B cell (primary cell): ENCODE measurements around the gene SYNE2. TPM values are rescaled to one million over a fixed set of nuclear protein-coding genes. Genes with fewer than 3 reads are reported as not detected.

Source experiments
- ATAC-seq: fragments of 200-7000 bp; cut with Tn5 transposase; one replicate; pipeline ENCODE4 v1.10.0; 2021; ENCODE audit warnings: low read depth, mild to moderate bottlenecking, moderate number of reproducible peaks, moderate library complexity
- CTCF ChIA-PET: fragments of 350-600 bp; sonication (Branson Sonifier 250); formaldehyde crosslinking; loops from one replicate; lab custom pipeline; 2021; ENCODE audit warnings: antibody characterized with exemption, inconsistent platforms; lab: Charles Lee
- POLR2A ChIA-PET: fragments of 350-600 bp; sonication (Branson Sonifier 250); formaldehyde crosslinking; loops from one replicate; lab custom pipeline; 2021; ENCODE audit warnings: antibody characterized with exemption; lab: Charles Lee
- DNase-seq: peaks from one replicate; pipeline ENCODE4 v3.0.0; 2013
- H2AFZ ChIP-seq: 2 replicates; pipeline ENCODE4 v1.6.1; 2012; ENCODE audit warnings: mild to moderate bottlenecking, low read depth, low read length; ENCODE audit not compliant: insufficient read depth, poor library complexity, severe bottlenecking
- H3K27ac ChIP-seq, 2 donors: 1 replicate in 1 of 2; 2 replicates in 1 of 2; pipeline ENCODE4 v1.5.1; 2012 to 2013; ENCODE audit warnings: low read length in 2 of 2, mild to moderate bottlenecking in 2 of 2, moderate library complexity in 1 of 2
- H3K27me3 ChIP-seq, 4 experiments: fragments of 200-600 bp in 1 of 4; sonication (generic) in 1 of 4; replicated peaks in 1 of 4; 1 replicate in 2 of 4; 2 replicates in 2 of 4; pipeline versions ENCODE4 v1.6.1 to v1.7.0; 2013 to 2016; ENCODE audit warnings: low read length in 3 of 4, mild to moderate bottlenecking in 2 of 4, mixed read lengths in 1 of 4, moderate library complexity in 1 of 4; ENCODE audit not compliant: insufficient read depth in 4 of 4, control insufficient read depth in 3 of 4; ENCODE audit errors: control extremely low read depth in 1 of 4
- H3K36me3 ChIP-seq, 2 experiments: replicated peaks in 1 of 2; 1 replicate in 1 of 2; 2 replicates in 1 of 2; pipeline versions ENCODE4 v1.6.1 to v1.7.1; 2013; ENCODE audit warnings: low read length in 1 of 2; ENCODE audit not compliant: insufficient read depth in 2 of 2, control insufficient read depth in 1 of 2; ENCODE audit errors: control extremely low read depth in 1 of 2, extremely low read depth in 1 of 2
- H3K4me1 ChIP-seq, 2 donors: fragments of 200-600 bp in 1 of 2; sonication (generic) in 1 of 2; 1 replicate in 1 of 2; 2 replicates in 1 of 2; pipeline versions ENCODE4 v1.5.1 to v1.6.1; 2013 to 2017; ENCODE audit warnings: low read length in 2 of 2; ENCODE audit not compliant: control insufficient read depth in 2 of 2, insufficient read depth in 2 of 2
- H3K4me2 ChIP-seq: replicated peaks from 2 replicates; pipeline ENCODE3; 2012; ENCODE audit warnings: mild to moderate bottlenecking, low read depth, low read length; ENCODE audit not compliant: poor library complexity, severe bottlenecking
- H3K4me3 ChIP-seq, 5 experiments: fragments of 200-600 bp in 1 of 5; sonication (generic) in 1 of 5; 1 replicate in 3 of 5; 2 replicates in 2 of 5; pipeline versions ENCODE4 v1.5.1 to v1.7.0; 2011 to 2016; ENCODE audit warnings: low read length in 4 of 5, mild to moderate bottlenecking in 4 of 5, low read depth in 2 of 5, control low read depth in 1 of 5, moderate library complexity in 1 of 5; ENCODE audit not compliant: insufficient read depth in 1 of 5; ENCODE audit errors: control extremely low read depth in 1 of 5, extremely low read depth in 1 of 5
- H3K79me2 ChIP-seq: fragments of 200-600 bp; sonication (generic); one replicate; pipeline ENCODE4 v1.6.0; 2016; ENCODE audit warnings: low read length; ENCODE audit not compliant: control insufficient read depth, insufficient read depth
- H3K9ac ChIP-seq: fragments of 200-600 bp; sonication (generic); 2 replicates; pipeline ENCODE4 v1.6.1; 2017; ENCODE audit warnings: mild to moderate bottlenecking, low read length, moderate library complexity
- H3K9me3 ChIP-seq, 3 donors: one replicate each; pipeline versions ENCODE4 v1.6.1 to v1.7.1; 2013; ENCODE audit warnings: low read length in 2 of 3; ENCODE audit not compliant: control insufficient read depth in 2 of 3, insufficient read depth in 1 of 3; ENCODE audit errors: control extremely low read depth in 1 of 3
- H4K20me1 ChIP-seq: 2 replicates; pipeline ENCODE4 v1.6.0; 2012; ENCODE audit warnings: mild to moderate bottlenecking, low read length; ENCODE audit not compliant: insufficient read depth, control insufficient read depth, poor library complexity, severe bottlenecking
- H3K27ac Mint-ChIP-seq: one replicate; pipeline ENCODE4 v1.8.0; 2021; ENCODE audit warnings: mixed read lengths
- H3K27me3 Mint-ChIP-seq: one replicate; pipeline ENCODE4 v1.8.0; 2021; ENCODE audit warnings: mixed read lengths
- H3K4me1 Mint-ChIP-seq: one replicate; pipeline ENCODE4 v1.8.0; 2021; ENCODE audit warnings: mixed read lengths
- H3K4me3 Mint-ChIP-seq: one replicate; pipeline ENCODE4 v1.8.0; 2021; ENCODE audit warnings: mixed read lengths
- H3K9me3 Mint-ChIP-seq: one replicate; pipeline ENCODE4 v1.8.0; 2022; ENCODE audit warnings: mixed read lengths; ENCODE audit not compliant: insufficient read depth
- CTCF ChIP-seq: fragments of 200-600 bp; IDR thresholded peaks from one replicate; pipeline ENCODE4 v1.8.0; 2022; ENCODE audit warnings: antibody characterized with exemption, mild to moderate bottlenecking
- EZH2 ChIP-seq: IDR thresholded peaks from 2 replicates; pipeline ENCODE4 v1.6.1; 2012; ENCODE audit warnings: borderline replicate concordance, low read depth, mild to moderate bottlenecking, moderate library complexity, low read length; ENCODE audit not compliant: insufficient read depth, poor library complexity, severe bottlenecking
- WGBS: methylation state at CpG from one replicate; pipeline ENCODE4 v1.1.5; 2013; ENCODE audit warnings: missing lambda C conversion rate; ENCODE audit not compliant: insufficient coverage; 5-methylcytosine and 5-hydroxymethylcytosine counted together
- intact Hi-C: fragments of 100-400 bp; cut with micrococcal nuclease; formaldehyde crosslinking; loops from one replicate; pipeline ENCODE4 v1.10.0; 2022
- polyA plus RNA-seq: library from polyadenylated mRNA; depleted of rRNA; stranded (reverse); fragments of >200 nt; gene quantifications from 2 replicates; pipeline ENCODE4 v1.2.3, GENCODE V29; 2012
- total RNA-seq, 2 donors: library from RNA; stranded (reverse); fragments of 120-200 nt in 1 of 2; gene quantifications; 1 replicate in 1 of 2; 2 replicates in 1 of 2; pipeline versions ENCODE4 v1.2.3 to v1.2.4, GENCODE V29; 2013 to 2022

SYNE2 gene
- total and polyA plus RNA-seq, 2 donors (not counting 1 experiment from before 2014, with no cell fraction given), result 39.5 to 105 TPM

GRCh38 chr14:64220056-64220455, 367.3 kb downstream of the SYNE2 start:
- H3K27me3 Mint-ChIP-seq, result no peaks in the 10 kb centered on the region
- H3K36me3 ChIP-seq, result peaks cover 1 to 45% of the 10 kb centered on the region in 2 experiments
- 86% methylated on average over 2 of the region's 4 CpGs for WGBS
- peaks cover 64% of the 10 kb centered on the region for H3K4me1 Mint-ChIP-seq
- ATAC-seq (no peak), DNase-seq (no peak)
- ChIA-PET POLR2A (interaction anchor here (1.2 to 2.9 kb wide), 2 partner anchors 15 to 74 kb away, joined by 3 to 10 read pairs; partner anchors contain the start of gene ESR2), CTCF (interaction anchor here (1.6 to 4.7 kb wide), 3 partner anchors 15 to 82 kb away, joined by 4 to 24 read pairs (median 8); partner anchors contain the start of gene ESR2)
- H3K9ac ChIP-seq, result no peak overlapping the region
- no peaks in the 10 kb centered on the region for H3K27me3 ChIP-seq
- no peaks in the 10 kb centered on the region for H3K9me3 Mint-ChIP-seq
- peak overlapping the region; percentile 59 for H3K27ac Mint-ChIP-seq
- H3K79me2 ChIP-seq, result no peaks in the 10 kb centered on the region
- TF ChIP-seq EZH2 (no peak), CTCF (no peak)
- peak overlapping the region; percentile 29 for H2AFZ ChIP-seq
- H3K4me1 ChIP-seq, result peaks cover 57 to 61% of the 10 kb centered on the region in 2 donors
- H3K9me3 ChIP-seq, result no peaks in the 10 kb centered on the region
- no peak overlapping the region for H3K4me3 ChIP-seq
- peak overlapping the region; percentile 57 for H3K4me2 ChIP-seq
- intact Hi-C loops, result no loop called here
- no peak overlapping the region for H3K27ac ChIP-seq
- H3K4me3 Mint-ChIP-seq, result peak overlapping the region; percentile 44
- no peaks in the 10 kb centered on the region for H4K20me1 ChIP-seq

GRCh38 chr14:64220466-64220865, 367.7 kb downstream of the SYNE2 start:
- ChIA-PET CTCF (interaction anchor here (1.6 to 4.7 kb wide), 3 partner anchors 15 to 83 kb away, joined by 4 to 24 read pairs (median 8); partner anchors contain the start of gene ESR2), POLR2A (interaction anchor here (1.2 to 2.9 kb wide), 2 partner anchors 15 to 73 kb away, joined by 3 to 10 read pairs; partner anchors contain the start of gene ESR2)
- TF ChIP-seq CTCF (no peak), EZH2 (no peak)
- Histone ChIP-seq H3K79me2 (no peaks in the 10 kb centered on the region), H3K4me1 (peaks cover 57 to 61% of the 10 kb centered on the region in 2 donors), H3K27me3 (no peaks in the 10 kb centered on the region), H3K9me3 (no peaks in the 10 kb centered on the region), H3K4me3 (no peak overlapping the region), H3K36me3 (peaks cover 1 to 45% of the 10 kb centered on the region in 2 experiments), H4K20me1 (no peaks in the 10 kb centered on the region), H2AFZ (peak overlapping the region; percentile 29), H3K9ac (no peak overlapping the region), H3K4me2 (peak overlapping the region; percentile 57), H3K27ac (peak overlapping the region in 1 of 2 donors; percentile 24)
- peak overlapping the region; percentile 59 for H3K27ac Mint-ChIP-seq
- no peaks in the 10 kb centered on the region for H3K27me3 Mint-ChIP-seq
- no peaks in the 10 kb centered on the region for H3K9me3 Mint-ChIP-seq
- peak; percentile 12 for ATAC-seq
- peak overlapping the region; percentile 44 for H3K4me3 Mint-ChIP-seq
- 5% methylated on average over 14 of the region's 14 CpGs for WGBS
- intact Hi-C loops, result no loop called here
- peak; percentile 39 for DNase-seq
- peaks cover 64% of the 10 kb centered on the region for H3K4me1 Mint-ChIP-seq
